Measurements from ENCODE around the gene LRRC27. TPM values are rescaled to one million over a fixed set of nuclear protein-coding genes. Genes with fewer than 3 reads are reported as not detected.
A peak's percentile ranks its signal among the peaks of the same experiment; 100 is the strongest.

Gene LRRC27
- total RNA-seq, 4 donors from 2014 or later = 5.9 to 69.5 (median 8.3) TPM; not detected in 1

GRCh38 chr10:132359305-132360040 is 27.5 kb downstream of the LRRC27 start:
- in situ Hi-C loops (cut with MboI; ENCODE audit: low pct_ligation_motif_present in 1 of 4, low pct_unique_long_range_greater_than_20kb in 1 of 4, low sequenced_read_pairs in 3 of 4) (loop anchor here in 1 of 4 donors (10.0 kb wide), 1 partner anchor 145 kb away; no protein-coding TSS in a partner anchor), intact Hi-C loops (cut with DNase I; ENCODE audit: low total_unique reads) (no loop called here)
- no peaks in the 10 kb centered on the region for H3K9me3 ChIP-seq
- H3K27ac ChIP-seq = no peak overlapping the region
- no peak for TF ChIP-seq POLR2AphosphoS5 (IDR thresholded peaks at IDR 0.05)
- no peak for TF ChIP-seq CTCF (IDR thresholded peaks at IDR 0.05)
- TF ChIP-seq EP300 (IDR thresholded peaks at IDR 0.05; ENCODE audit: low read depth) = no peak
- TF ChIP-seq POLR2A (IDR thresholded peaks at IDR 0.05) = no peak
- no peak overlapping the region for H3K4me3 ChIP-seq
- H3K36me3 ChIP-seq = no peaks in the 10 kb centered on the region
- H3K27me3 ChIP-seq = no peaks in the 10 kb centered on the region
- WGBS, 2 donors (ENCODE audit: low coverage in 1 of 2) = 81 to 88% methylated on average over 9 to 21 of the region's 21 CpGs
- no peaks in the 10 kb centered on the region for H3K4me1 ChIP-seq
- no peak for DNase-seq

GRCh38 chr10:132360766-132361447 is 28.9 kb downstream of the LRRC27 start:
- in situ Hi-C loops (cut with MboI; ENCODE audit: low pct_ligation_motif_present in 1 of 4, low pct_unique_long_range_greater_than_20kb in 1 of 4, low sequenced_read_pairs in 3 of 4) (loop anchor here in 1 of 4 donors (10.0 kb wide), 1 partner anchor 146 kb away; no protein-coding TSS in a partner anchor), intact Hi-C loops (cut with DNase I; ENCODE audit: low total_unique reads) (no loop called here)
- peaks cover 0 to 5% (median 0%) of the 10 kb centered on the region in 4 donors for H3K36me3 ChIP-seq
- WGBS, 2 donors (ENCODE audit: low coverage in 1 of 2) = 75% methylated on average over 21 of the region's 22 CpGs; no CpG with 5 or more reads in 1 of the 2 donors
- no peak overlapping the region for H3K4me3 ChIP-seq
- H3K27ac ChIP-seq = no peak overlapping the region
- no peaks in the 10 kb centered on the region for H3K27me3 ChIP-seq
- H3K4me1 ChIP-seq = no peaks in the 10 kb centered on the region
- TF ChIP-seq EP300 (IDR thresholded peaks at IDR 0.05; ENCODE audit: low read depth) (no peak), POLR2A (IDR thresholded peaks at IDR 0.05) (no peak), POLR2AphosphoS5 (IDR thresholded peaks at IDR 0.05) (no peak), CTCF (IDR thresholded peaks at IDR 0.05) (peak in 4 of 5 experiments; percentile 41 to 57 (median 52))
- DNase-seq = no peak
- no peaks in the 10 kb centered on the region for H3K9me3 ChIP-seq

GRCh38 chr10:132361581-132362101 is 29.6 kb downstream of the LRRC27 start:
- intact Hi-C loops (cut with DNase I; ENCODE audit: low total_unique reads) = no loop called here
- no peak overlapping the region for H3K27ac ChIP-seq
- no peak for TF ChIP-seq POLR2AphosphoS5 (IDR thresholded peaks at IDR 0.05)
- TF ChIP-seq CTCF (IDR thresholded peaks at IDR 0.05) = no peak
- no peak for TF ChIP-seq POLR2A (IDR thresholded peaks at IDR 0.05)
- H3K9me3 ChIP-seq = no peaks in the 10 kb centered on the region
- H3K27me3 ChIP-seq = no peaks in the 10 kb centered on the region
- in situ Hi-C loops (cut with MboI; ENCODE audit: low pct_ligation_motif_present in 1 of 4, low pct_unique_long_range_greater_than_20kb in 1 of 4, low sequenced_read_pairs in 3 of 4) = loop anchor here in 1 of 4 donors (10.0 kb wide), 1 partner anchor 147 kb away; no protein-coding TSS in a partner anchor
- WGBS, 2 donors (ENCODE audit: low coverage in 1 of 2) = 88% methylated on average over 15 of the region's 15 CpGs; no CpG with 5 or more reads in 1 of the 2 donors
- H3K4me3 ChIP-seq = no peak overlapping the region
- H3K4me1 ChIP-seq = no peaks in the 10 kb centered on the region
- DNase-seq = no peak
- peaks cover 0 to 6% (median 0%) of the 10 kb centered on the region in 4 donors for H3K36me3 ChIP-seq

- no peak for TF ChIP-seq POLR2A (IDR thresholded peaks at IDR 0.05)
- no peak for TF ChIP-seq POLR2AphosphoS5 (IDR thresholded peaks at IDR 0.05)
- no peak for TF ChIP-seq CTCF (IDR thresholded peaks at IDR 0.05)
- TF ChIP-seq EP300 (IDR thresholded peaks at IDR 0.05; ENCODE audit: low read depth) = no peak
- intact Hi-C loops (cut with DNase I; ENCODE audit: low total_unique reads) = no loop called here
Measured at GRCh38 chr10:132362151-132362611, 30.2 kb downstream of the LRRC27 start.

More at GRCh38 chr10:132362151-132362611, 30.2 kb downstream of the LRRC27 start:
- H3K27me3 ChIP-seq = no peaks in the 10 kb centered on the region
- no peak for DNase-seq
- 90% methylated on average over 12 of the region's 12 CpGs; no CpG with 5 or more reads in 1 of the 2 donors for whole genome bisulfite sequencing, 2 donors (ENCODE audit: low coverage in 1 of 2)
- H3K27ac ChIP-seq = no peak overlapping the region
- H3K36me3 ChIP-seq = peaks cover 0 to 6% (median under 1%) of the 10 kb centered on the region in 4 donors
- H3K9me3 ChIP-seq = no peaks in the 10 kb centered on the region
- no peaks in the 10 kb centered on the region for H3K4me1 ChIP-seq
- in situ Hi-C loops (cut with MboI; ENCODE audit: low pct_ligation_motif_present in 1 of 4, low pct_unique_long_range_greater_than_20kb in 1 of 4, low sequenced_read_pairs in 3 of 4) = loop anchor here in 1 of 4 donors (10.0 kb wide), 1 partner anchor 147 kb away; no protein-coding TSS in a partner anchor
- H3K4me3 ChIP-seq = no peak overlapping the region

Measured in transverse colon (tissue), 4 donors.